Fibroblast of the aortic adventitia (primary cell): ENCODE measurements around the gene SIGLEC6. TPM values are rescaled to one million over a fixed set of nuclear protein-coding genes. Genes with fewer than 3 reads are reported as not detected.
A peak's percentile ranks its signal among the peaks of the same experiment; 100 is the strongest.

ENCODE experiments used
- DNase-seq: peaks from one replicate; pipeline ENCODE4 v3.0.0-alpha.2; 2010; ENCODE audit warnings: low read depth
- H3K4me3 ChIP-seq: 2 replicates; pipeline ENCODE4 v1.5.1; 2011; ENCODE audit warnings: low read depth, mild to moderate bottlenecking, control low read depth, low read length, moderate library complexity
- total RNA-seq: library from RNA; depleted of rRNA; stranded (reverse); fragments of >200 nt; gene quantifications from 2 replicates; pipeline ENCODE4 v1.2.3, GENCODE V29; 2012; ENCODE audit warnings: low replicate concordance
- TF ChIP-seq, protein P1 (sequence below): IDR thresholded peaks from 2 replicates; pipeline ENCODE4 v1.5.1; 2011; ENCODE audit warnings: mild to moderate bottlenecking, low read length, control low read depth, inconsistent platforms; ENCODE audit not compliant: insufficient read depth

SIGLEC6 gene
- total RNA-seq, 1 donor, result not detected

DNA sequence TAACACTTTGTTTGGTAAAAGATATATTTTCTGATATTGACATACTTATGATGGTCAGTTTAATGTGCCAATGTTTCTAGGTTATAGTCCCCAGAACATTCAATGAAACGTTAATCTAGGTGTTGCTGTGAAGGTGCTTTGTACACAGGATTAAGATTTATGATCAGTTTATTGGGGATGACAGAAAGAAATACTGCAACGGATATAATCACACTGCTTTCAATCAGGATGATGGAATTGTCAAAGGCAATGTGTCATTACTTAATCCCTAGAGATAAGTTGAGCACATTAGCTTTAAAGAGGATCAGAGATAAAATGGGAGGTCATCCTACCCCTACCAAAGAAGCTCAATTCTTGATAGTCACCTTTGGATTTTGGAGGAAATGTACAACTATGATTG lies 17.5 kb downstream of the SIGLEC6 start:
- no peak for DNase-seq
- TF ChIP-seq, protein P1, sequence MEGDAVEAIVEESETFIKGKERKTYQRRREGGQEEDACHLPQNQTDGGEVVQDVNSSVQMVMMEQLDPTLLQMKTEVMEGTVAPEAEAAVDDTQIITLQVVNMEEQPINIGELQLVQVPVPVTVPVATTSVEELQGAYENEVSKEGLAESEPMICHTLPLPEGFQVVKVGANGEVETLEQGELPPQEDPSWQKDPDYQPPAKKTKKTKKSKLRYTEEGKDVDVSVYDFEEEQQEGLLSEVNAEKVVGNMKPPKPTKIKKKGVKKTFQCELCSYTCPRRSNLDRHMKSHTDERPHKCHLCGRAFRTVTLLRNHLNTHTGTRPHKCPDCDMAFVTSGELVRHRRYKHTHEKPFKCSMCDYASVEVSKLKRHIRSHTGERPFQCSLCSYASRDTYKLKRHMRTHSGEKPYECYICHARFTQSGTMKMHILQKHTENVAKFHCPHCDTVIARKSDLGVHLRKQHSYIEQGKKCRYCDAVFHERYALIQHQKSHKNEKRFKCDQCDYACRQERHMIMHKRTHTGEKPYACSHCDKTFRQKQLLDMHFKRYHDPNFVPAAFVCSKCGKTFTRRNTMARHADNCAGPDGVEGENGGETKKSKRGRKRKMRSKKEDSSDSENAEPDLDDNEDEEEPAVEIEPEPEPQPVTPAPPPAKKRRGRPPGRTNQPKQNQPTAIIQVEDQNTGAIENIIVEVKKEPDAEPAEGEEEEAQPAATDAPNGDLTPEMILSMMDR, result no peak
- H3K4me3 ChIP-seq, result no peak overlapping the region

DNA sequence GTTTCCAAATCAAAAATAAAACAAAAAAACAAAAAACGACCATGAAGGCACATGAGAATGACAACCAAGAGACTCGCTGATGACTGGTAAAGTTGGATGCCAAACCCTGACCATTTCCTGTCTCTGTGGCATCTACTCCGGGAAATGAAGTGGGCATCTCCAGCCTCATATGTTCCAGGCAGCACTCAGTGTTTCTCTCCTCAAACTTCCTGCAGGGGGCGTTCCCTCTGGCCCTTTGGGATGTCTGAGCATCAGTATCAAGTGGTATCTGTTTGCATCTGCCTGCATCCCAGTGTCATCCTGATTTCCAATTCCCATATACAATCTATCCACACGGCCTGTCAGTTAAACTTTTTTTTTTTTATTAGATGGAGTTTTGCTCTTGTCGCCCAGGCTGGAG lies 20.1 kb downstream of the SIGLEC6 start:
- no peak overlapping the region for H3K4me3 ChIP-seq
- TF ChIP-seq, protein P1, result peak; percentile 9
- DNase-seq, result no peak

DNA sequence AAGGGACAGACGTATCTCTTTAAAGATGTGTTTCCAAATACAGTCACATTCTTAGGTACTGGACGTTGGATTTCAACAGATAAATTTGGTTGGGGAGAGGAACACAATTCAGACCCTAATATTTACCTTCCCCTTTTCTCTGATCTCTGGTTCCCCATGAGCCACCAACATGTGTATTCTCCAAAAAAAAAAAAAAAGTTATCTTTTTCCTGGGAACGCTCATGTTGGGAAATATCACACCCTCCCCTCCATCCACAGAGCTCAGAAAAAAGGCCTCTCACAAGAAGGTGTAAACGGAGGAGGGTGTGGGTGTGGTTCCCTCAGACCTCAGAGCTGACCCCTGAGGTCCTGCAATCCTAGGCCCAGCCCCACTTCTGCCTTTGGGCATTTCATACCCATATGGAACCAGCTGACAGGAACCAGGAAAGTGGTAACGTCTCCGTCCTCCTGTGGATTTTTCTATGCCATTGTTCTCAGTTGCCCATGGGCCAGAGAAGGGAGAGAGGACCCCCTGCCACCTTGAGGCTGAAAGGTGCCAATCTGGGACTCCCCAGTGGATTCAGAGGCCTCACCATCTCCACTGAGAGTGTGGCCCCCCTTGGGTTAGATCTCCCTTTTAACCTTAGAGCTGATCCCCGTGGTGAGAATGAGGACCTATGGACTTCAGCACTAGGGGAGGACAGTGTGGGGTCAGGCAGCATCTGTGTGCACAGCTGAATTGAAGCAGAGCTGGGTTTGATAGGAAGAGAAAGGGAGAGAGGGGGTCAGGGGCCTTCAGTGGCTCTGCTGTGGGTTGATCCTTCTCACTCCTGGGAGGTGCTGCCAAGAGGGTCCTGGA lies 21.4 kb downstream of the SIGLEC6 start:
- H3K4me3 ChIP-seq, result no peak overlapping the region
- TF ChIP-seq, protein P1, result no peak

DNA sequence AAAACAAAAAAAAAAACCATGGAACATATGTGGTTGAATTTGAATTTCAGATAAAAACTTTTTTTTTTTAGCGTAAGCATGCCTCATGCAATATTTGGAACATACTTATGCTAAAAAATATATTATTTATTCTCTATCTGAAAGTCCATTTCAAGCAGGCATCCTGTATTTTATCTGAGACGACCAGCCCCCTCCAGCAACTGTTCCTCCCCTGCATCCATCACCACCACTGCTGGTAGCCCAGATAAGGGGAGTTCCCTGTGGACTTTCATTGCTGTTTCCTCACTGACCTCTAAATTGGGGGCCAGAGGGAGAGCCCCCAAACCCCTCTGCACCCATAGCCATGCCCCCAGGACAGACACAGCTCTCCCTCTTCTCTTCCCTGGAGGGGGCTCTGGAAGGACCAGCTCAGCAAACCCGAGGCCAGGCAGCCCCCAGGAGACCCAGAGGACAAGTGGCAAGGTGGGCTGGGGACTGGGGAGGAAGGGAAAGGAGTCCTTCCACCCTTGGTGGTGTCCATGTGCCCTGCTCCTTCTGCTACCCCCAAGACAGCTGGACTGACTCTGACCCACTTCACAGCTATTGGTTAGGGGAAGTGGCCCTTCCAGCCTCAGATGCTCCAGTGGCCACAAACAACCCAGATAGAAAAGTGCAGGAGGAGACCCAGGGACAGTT lies 23.3 kb downstream of the SIGLEC6 start:
- H3K4me3 ChIP-seq, result no peak overlapping the region
- no peak for DNase-seq
- TF ChIP-seq, protein P1, result no peak

More for the DNA sequence above, 21.4 kb downstream of the SIGLEC6 start:
- no peak for DNase-seq

DNA sequence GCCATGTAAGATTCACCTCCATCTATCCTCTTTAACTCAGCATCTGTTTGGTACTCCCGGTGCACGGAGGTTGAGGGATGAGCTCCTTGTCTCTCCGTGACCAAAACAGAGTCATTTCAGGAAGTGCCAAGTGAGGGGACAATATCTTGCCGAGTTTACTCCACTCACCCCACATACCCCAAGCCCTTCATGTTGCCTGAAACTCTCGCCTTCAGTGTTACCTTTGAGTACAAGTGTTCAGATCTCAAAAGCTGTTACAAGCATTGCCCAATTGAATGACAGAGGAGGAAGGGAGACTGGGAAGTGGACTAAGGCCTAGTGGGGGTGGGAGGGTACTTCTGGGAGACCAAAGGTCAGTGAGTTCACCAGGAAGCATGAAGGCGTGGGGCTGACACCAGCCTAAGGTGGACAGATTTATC lies 23.8 kb downstream of the SIGLEC6 start:
- TF ChIP-seq, protein P1, result no peak
- DNase-seq, result no peak
- no peak overlapping the region for H3K4me3 ChIP-seq

DNA sequence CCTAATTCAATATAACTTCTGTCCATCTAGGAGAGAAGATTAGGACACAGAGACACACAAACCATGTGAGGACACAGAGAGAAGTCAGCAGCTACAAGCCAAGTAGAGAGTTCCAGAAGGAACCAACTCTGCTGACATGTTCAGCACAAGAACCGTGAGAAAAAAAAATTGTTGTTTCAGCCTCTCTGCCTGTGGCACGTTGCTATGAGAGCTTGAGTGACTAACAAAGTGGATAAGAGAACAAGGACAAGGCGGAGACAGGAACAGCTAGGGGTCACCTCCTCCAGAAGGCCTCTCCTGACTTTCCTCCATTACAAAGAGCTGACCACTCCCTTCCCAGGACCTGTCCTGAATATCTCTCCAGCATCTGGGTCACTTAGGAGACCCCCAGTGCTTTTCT lies 24.3 kb downstream of the SIGLEC6 start:
- TF ChIP-seq, protein P1, result no peak
- H3K4me3 ChIP-seq, result no peak overlapping the region
- no peak for DNase-seq
